Mesodermal cell (in vitro differentiated cells): ENCODE measurements around the gene RERG.
A peak's percentile ranks its signal among the peaks of the same experiment; 100 is the strongest.

ENCODE experiments used
- H3K27ac ChIP-seq: 2 replicates; pipeline ENCODE4 v1.7.0; 2013; ENCODE audit warnings: mild to moderate bottlenecking, low read depth, low read length, moderate library complexity; ENCODE audit not compliant: severe bottlenecking
- H3K36me3 ChIP-seq: 2 replicates; pipeline ENCODE4 v1.7.1; 2013; ENCODE audit warnings: mild to moderate bottlenecking, low read length, moderate library complexity; ENCODE audit not compliant: control insufficient read depth, insufficient read depth
- H3K4me1 ChIP-seq: one replicate; pipeline ENCODE4 v1.7.1; 2013; ENCODE audit warnings: mild to moderate bottlenecking, low read length; ENCODE audit not compliant: insufficient read depth, control insufficient read depth, poor library complexity, severe bottlenecking
- H3K4me3 ChIP-seq: 2 replicates; pipeline ENCODE4 v1.7.0; 2013; ENCODE audit warnings: low read length, control low read depth, mild to moderate bottlenecking; ENCODE audit not compliant: insufficient read depth, poor library complexity, severe bottlenecking; ENCODE audit errors: extremely low read depth
- H3K9me3 ChIP-seq: 2 replicates; pipeline ENCODE4 v1.7.1; 2013; ENCODE audit warnings: mild to moderate bottlenecking, low read length, moderate library complexity; ENCODE audit not compliant: control insufficient read depth
- WGBS, 2 experiments: methylation state at CpG; one replicate each; pipeline ENCODE4 v1.1.5; 2013; ENCODE audit warnings: missing lambda C conversion rate in 2 of 2; ENCODE audit not compliant: insufficient coverage in 2 of 2; 5-methylcytosine and 5-hydroxymethylcytosine counted together

RERG gene

GRCh38 chr12:15168026-15168678 is 53.1 kb downstream of the RERG start:
- WGBS, 2 experiments, result 82 to 96% methylated on average over 3 to 5 of the region's 5 CpGs
- Histone ChIP-seq H3K36me3 (no peaks in the 10 kb centered on the region), H3K4me1 (no peaks in the 10 kb centered on the region), H3K9me3 (no peaks in the 10 kb centered on the region), H3K4me3 (no peak overlapping the region), H3K27ac (no peak overlapping the region)

- Histone ChIP-seq H3K27ac (no peak overlapping the region), H3K4me1 (no peaks in the 10 kb centered on the region), H3K36me3 (no peaks in the 10 kb centered on the region), H3K4me3 (no peak overlapping the region), H3K9me3 (no peaks in the 10 kb centered on the region)
- WGBS, 2 experiments, result 25 to 31% methylated on average over 6 of the region's 6 CpGs
These were observed 56.1 kb downstream of the RERG start for GRCh38 chr12:15165012-15165659.

GRCh38 chr12:15163030-15163976 is 57.9 kb downstream of the RERG start:
- H3K36me3 ChIP-seq, result no peaks in the 10 kb centered on the region
- H3K4me3 ChIP-seq, result no peak overlapping the region
- H3K4me1 ChIP-seq, result no peaks in the 10 kb centered on the region
- WGBS, 2 experiments, result 89 to 96% methylated on average over 7 to 10 of the region's 11 CpGs
- H3K9me3 ChIP-seq, result no peaks in the 10 kb centered on the region
- H3K27ac ChIP-seq, result no peak overlapping the region

- WGBS, 2 experiments, result 83 to 100% methylated on average over 2 to 3 of the region's 3 CpGs
- Histone ChIP-seq H3K4me1 (no peaks in the 10 kb centered on the region), H3K36me3 (no peaks in the 10 kb centered on the region), H3K27ac (no peak overlapping the region), H3K4me3 (no peak overlapping the region), H3K9me3 (no peaks in the 10 kb centered on the region)
These were observed 63.1 kb downstream of the RERG start for GRCh38 chr12:15158083-15158482.

GRCh38 chr12:15157269-15157671 is 63.9 kb downstream of the RERG start:
- no peaks in the 10 kb centered on the region for H3K36me3 ChIP-seq
- H3K4me3 ChIP-seq, result no peak overlapping the region
- H3K4me1 ChIP-seq, result no peaks in the 10 kb centered on the region
- 80% methylated on average over 1 of the region's 2 CpGs; no CpG with 5 or more reads in 1 of the 2 experiments for WGBS, 2 experiments
- H3K27ac ChIP-seq, result peak overlapping the region; percentile 0
- no peaks in the 10 kb centered on the region for H3K9me3 ChIP-seq

GRCh38 chr12:15155271-15155670 is 65.9 kb downstream of the RERG start:
- H3K36me3 ChIP-seq, result no peaks in the 10 kb centered on the region
- H3K4me1 ChIP-seq, result no peaks in the 10 kb centered on the region
- H3K4me3 ChIP-seq, result no peak overlapping the region
- no peaks in the 10 kb centered on the region for H3K9me3 ChIP-seq
- no CpG with 5 or more reads among the region's 1 CpG for WGBS, 2 experiments
- no peak overlapping the region for H3K27ac ChIP-seq

- H3K27ac ChIP-seq, result no peak overlapping the region
- no peak overlapping the region for H3K4me3 ChIP-seq
- H3K36me3 ChIP-seq, result no peaks in the 10 kb centered on the region
- no peaks in the 10 kb centered on the region for H3K4me1 ChIP-seq
- 87 to 98% methylated on average over 3 of the region's 3 CpGs for WGBS, 2 experiments
- no peaks in the 10 kb centered on the region for H3K9me3 ChIP-seq
These were observed 67.1 kb downstream of the RERG start for GRCh38 chr12:15154103-15154502.

- Histone ChIP-seq H3K36me3 (no peaks in the 10 kb centered on the region), H3K4me1 (no peaks in the 10 kb centered on the region), H3K9me3 (no peaks in the 10 kb centered on the region), H3K4me3 (no peak overlapping the region), H3K27ac (no peak overlapping the region)
- WGBS, 2 experiments, result no CpG with 5 or more reads among the region's 2 CpGs
These were observed 68.3 kb downstream of the RERG start for GRCh38 chr12:15152868-15153267.

- H3K4me1 ChIP-seq, result no peaks in the 10 kb centered on the region
- H3K9me3 ChIP-seq, result no peaks in the 10 kb centered on the region
- no peak overlapping the region for H3K27ac ChIP-seq
- no peaks in the 10 kb centered on the region for H3K36me3 ChIP-seq
- no peak overlapping the region for H3K4me3 ChIP-seq
- 80% methylated on average over 1 of the region's 1 CpG; no CpG with 5 or more reads in 1 of the 2 experiments for WGBS, 2 experiments
These were observed 68.8 kb downstream of the RERG start for GRCh38 chr12:15152456-15152855.

- WGBS, 2 experiments, result 60 to 100% methylated on average over 1 of the region's 5 CpGs
- H3K36me3 ChIP-seq, result no peaks in the 10 kb centered on the region
- H3K9me3 ChIP-seq, result no peaks in the 10 kb centered on the region
- H3K4me3 ChIP-seq, result no peak overlapping the region
- H3K4me1 ChIP-seq, result no peaks in the 10 kb centered on the region
- H3K27ac ChIP-seq, result no peak overlapping the region
These were observed 69.8 kb downstream of the RERG start for GRCh38 chr12:15151161-15152091.
